ENCODE results near the gene CCDC66.
"Not testable (repeated sequence)": the region's sequence is repeated elsewhere in the genome, so short reads cannot be mapped to it uniquely, and the experiment has no call there.

The CCDC66 gene

GRCh38 chr3:56556908-56557830 lies at the start of gene CCDC66:
CCDC66 (plus strand) TSS chr3:56557175; CDS start chr3:56557243, 68 bp downstream.
- DNase-seq (ENCODE audit: low read depth in 1 of 2, low spot score in 1 of 2) = peak; percentile 85 to 87

- no peak for DNase-seq (ENCODE audit: low read depth in 1 of 2, low spot score in 1 of 2)
These were observed 37.3 kb upstream of the CCDC66 start for GRCh38 chr3:56519641-56520040.

- DNase-seq (ENCODE audit: low read depth in 1 of 2, low spot score in 1 of 2) = no peak
These were observed 34.6 kb upstream of the CCDC66 start for GRCh38 chr3:56522374-56522773.

GRCh38 chr3:56525291-56525690 lies 31.7 kb upstream of the CCDC66 start:
- DNase-seq (ENCODE audit: low read depth in 1 of 2, low spot score in 1 of 2) = no peak

- no peak for DNase-seq (ENCODE audit: low read depth in 1 of 2, low spot score in 1 of 2)
These were observed 20.2 kb upstream of the CCDC66 start for GRCh38 chr3:56536735-56537134.

- DNase-seq (ENCODE audit: low read depth in 1 of 2, low spot score in 1 of 2) = no peak
These were observed 9.5 kb upstream of the CCDC66 start for GRCh38 chr3:56547486-56547885.

GRCh38 chr3:56557831-56558170 lies 826 bp downstream of the CCDC66 start:
- DNase-seq (ENCODE audit: low read depth in 1 of 2, low spot score in 1 of 2) = no peak

- DNase-seq (ENCODE audit: low read depth in 1 of 2, low spot score in 1 of 2) = no peak
These were observed 16.5 kb downstream of the CCDC66 start for GRCh38 chr3:56573501-56573900.

- DNase-seq (ENCODE audit: low read depth in 1 of 2, low spot score in 1 of 2) = not testable (repeated sequence)
These were observed 25.0 kb downstream of the CCDC66 start for GRCh38 chr3:56581941-56582340.

- DNase-seq (ENCODE audit: low read depth in 1 of 2, low spot score in 1 of 2) = not testable (repeated sequence)
These were observed 27.3 kb downstream of the CCDC66 start for GRCh38 chr3:56584275-56584674.

GRCh38 chr3:56590814-56591213 lies 33.8 kb downstream of the CCDC66 start:
- DNase-seq (ENCODE audit: low read depth in 1 of 2, low spot score in 1 of 2) = no peak

- no peak for DNase-seq (ENCODE audit: low read depth in 1 of 2, low spot score in 1 of 2)
These were observed 34.3 kb downstream of the CCDC66 start for GRCh38 chr3:56591262-56591661.

GRCh38 chr3:56593455-56594158 lies 36.6 kb downstream of the CCDC66 start:
- DNase-seq (ENCODE audit: low read depth in 1 of 2, low spot score in 1 of 2) = peak in 1 of 2 donors; percentile 14

GRCh38 chr3:56595975-56596840 lies 39.2 kb downstream of the CCDC66 start:
- no peak for DNase-seq (ENCODE audit: low read depth in 1 of 2, low spot score in 1 of 2)

GRCh38 chr3:56608479-56608878 lies 51.5 kb downstream of the CCDC66 start:
- not testable (repeated sequence) for DNase-seq (ENCODE audit: low read depth in 1 of 2, low spot score in 1 of 2)

GRCh38 chr3:56610669-56611335 lies 53.8 kb downstream of the CCDC66 start:
- no peak for DNase-seq (ENCODE audit: low read depth in 1 of 2, low spot score in 1 of 2)

- no peak for DNase-seq (ENCODE audit: low read depth in 1 of 2, low spot score in 1 of 2)
These were observed 54.4 kb downstream of the CCDC66 start for GRCh38 chr3:56611364-56611763.

GRCh38 chr3:56612146-56612545 lies 55.2 kb downstream of the CCDC66 start:
- DNase-seq (ENCODE audit: low read depth in 1 of 2, low spot score in 1 of 2) = no peak

GRCh38 chr3:56613016-56613415 lies 56.0 kb downstream of the CCDC66 start:
- DNase-seq (ENCODE audit: low read depth in 1 of 2, low spot score in 1 of 2) = no peak

- DNase-seq (ENCODE audit: low read depth in 1 of 2, low spot score in 1 of 2) = no peak
These were observed 59.6 kb downstream of the CCDC66 start for GRCh38 chr3:56616478-56617006.

- no peak for DNase-seq (ENCODE audit: low read depth in 1 of 2, low spot score in 1 of 2)
These were observed 63.4 kb downstream of the CCDC66 start for GRCh38 chr3:56620371-56620770.
